Fibroblast of lung (primary cell): Measurements from ENCODE around the gene NYAP1. TPM values are rescaled to one million over a fixed set of nuclear protein-coding genes. Genes with fewer than 3 reads are reported as not detected.

Experiments used
- DNase-seq, 2 donors: peaks; one replicate each; pipeline versions ENCODE4 v3.0.0 to v3.0.0-alpha.2; 2010; ENCODE audit warnings: low read depth in 2 of 2
- H2AFZ ChIP-seq: 2 replicates; pipeline ENCODE4 v1.5.1; 2012; ENCODE audit warnings: low read length, control low read depth, inconsistent platforms
- H3K27ac ChIP-seq: 2 replicates; pipeline ENCODE4 v1.5.1; 2011; ENCODE audit warnings: low read length, control low read depth; ENCODE audit not compliant: insufficient read depth
- H3K27me3 ChIP-seq: 2 replicates; pipeline ENCODE4 v1.5.1; 2011; ENCODE audit warnings: mild to moderate bottlenecking, low read length; ENCODE audit not compliant: control insufficient read depth, insufficient read depth
- H3K36me3 ChIP-seq: 2 replicates; pipeline ENCODE4 v1.5.1; 2011; ENCODE audit warnings: low read length; ENCODE audit not compliant: control insufficient read depth, insufficient read depth
- H3K4me1 ChIP-seq: 2 replicates; pipeline ENCODE4 v1.5.1; 2011; ENCODE audit warnings: low read length; ENCODE audit not compliant: control insufficient read depth, insufficient read depth; ENCODE audit errors: extremely low read depth
- H3K4me2 ChIP-seq: 2 replicates; pipeline ENCODE4 v1.5.1; 2011; ENCODE audit warnings: low read length, control low read depth; ENCODE audit not compliant: insufficient read depth; ENCODE audit errors: extremely low read depth
- H3K4me3 ChIP-seq, 4 experiments: fragments of 200-600 bp in 1 of 4; sonication (generic) in 1 of 4; replicated peaks in 1 of 4; 2 replicates each; pipeline ENCODE4 v1.5.1; 2011 to 2016; ENCODE audit warnings: low read length in 4 of 4, low read depth in 3 of 4, mild to moderate bottlenecking in 3 of 4, control low read depth in 2 of 4, inconsistent platforms in 1 of 4, mixed read lengths in 1 of 4; ENCODE audit not compliant: insufficient read depth in 1 of 4; ENCODE audit errors: control extremely low read depth in 1 of 4
- H3K79me2 ChIP-seq: 2 replicates; pipeline ENCODE4 v1.5.1; 2012; ENCODE audit warnings: mild to moderate bottlenecking, low read length, inconsistent platforms; ENCODE audit not compliant: control insufficient read depth, insufficient read depth
- H3K9ac ChIP-seq: 2 replicates; pipeline ENCODE4 v1.5.1; 2011; ENCODE audit warnings: mild to moderate bottlenecking, low read length, control low read depth; ENCODE audit not compliant: insufficient read depth
- H3K9me3 ChIP-seq: 2 replicates; pipeline ENCODE4 v1.5.1; 2012; ENCODE audit warnings: low read depth, low read length; ENCODE audit not compliant: control insufficient read depth, insufficient read depth
- H4K20me1 ChIP-seq: 2 replicates; pipeline ENCODE4 v1.5.1; 2011; ENCODE audit warnings: low read length; ENCODE audit not compliant: control insufficient read depth, insufficient read depth; ENCODE audit errors: extremely low read depth
- EZH2 ChIP-seq: IDR thresholded peaks from 2 replicates; pipeline ENCODE4 v1.5.1; 2012; ENCODE audit warnings: low read length, control low read depth, mild to moderate bottlenecking; ENCODE audit errors: missing control alignments
- polyA plus RNA-seq, 2 donors: library from polyadenylated mRNA; depleted of rRNA in 1 of 2; stranded (reverse) in 1 of 2; unstranded in 1 of 2; fragments of >200 nt; gene quantifications; 2 replicates each; pipeline ENCODE4 v1.2.1, GENCODE V29; 2011 to 2012; ENCODE audit warnings: missing spikeins in 1 of 2
- total RNA-seq: library from RNA; depleted of rRNA; stranded (reverse); fragments of >200 nt; gene quantifications from 2 replicates; pipeline ENCODE4 v1.2.1, GENCODE V29; 2014
- TF ChIP-seq, protein P1 (sequence below), 2 donors: IDR thresholded peaks in 1 of 2; conservative IDR thresholded peaks in 1 of 2; 1 replicate in 1 of 2; 2 replicates in 1 of 2; pipeline ENCODE4 v1.5.1; 2011 to 2012; ENCODE audit warnings: low read length in 2 of 2, control low read depth in 1 of 2, inconsistent platforms in 1 of 2, low read depth in 1 of 2, mild to moderate bottlenecking in 1 of 2

Gene NYAP1
- total and polyA plus RNA-seq, 2 donors (not counting 1 experiment from before 2014, with no cell fraction given) = 0.18 to 0.33 TPM

DNA sequence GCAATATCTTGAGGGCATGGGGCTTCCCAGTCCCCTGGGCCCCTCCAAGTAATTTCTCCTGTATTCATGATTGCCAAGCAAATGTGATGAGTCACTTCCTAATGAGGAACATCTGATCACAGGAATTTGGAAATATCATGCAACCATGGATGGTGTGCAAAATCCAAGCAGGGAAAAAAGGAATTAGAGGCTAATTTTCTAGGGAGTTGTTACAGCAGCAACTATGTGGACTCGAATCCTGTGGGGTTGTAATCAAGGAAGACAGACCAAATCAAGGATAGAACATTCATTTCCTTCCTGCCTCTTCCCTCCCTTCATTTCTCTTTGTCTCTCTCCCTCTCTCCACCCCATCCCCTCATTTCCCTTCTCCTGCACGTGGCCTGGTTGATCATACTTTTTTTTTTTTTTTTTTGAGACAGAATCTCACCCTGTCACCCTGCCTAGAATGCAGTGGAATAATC lies 31.4 kb downstream of the NYAP1 start:
- Histone ChIP-seq H3K4me3 (no peak overlapping the region), H3K9ac (no peak overlapping the region), H3K36me3 (no peaks in the 10 kb centered on the region), H3K4me2 (peak overlapping the region; percentile 52), H3K27me3 (no peaks in the 10 kb centered on the region), H3K9me3 (no peaks in the 10 kb centered on the region), H3K79me2 (no peaks in the 10 kb centered on the region), H3K4me1 (peaks cover 7% of the 10 kb centered on the region), H3K27ac (no peak overlapping the region), H4K20me1 (no peaks in the 10 kb centered on the region), H2AFZ (no peak overlapping the region)
- peak; percentile 62 to 75 for DNase-seq
- TF ChIP-seq EZH2 = no peak
- TF ChIP-seq, protein P1, sequence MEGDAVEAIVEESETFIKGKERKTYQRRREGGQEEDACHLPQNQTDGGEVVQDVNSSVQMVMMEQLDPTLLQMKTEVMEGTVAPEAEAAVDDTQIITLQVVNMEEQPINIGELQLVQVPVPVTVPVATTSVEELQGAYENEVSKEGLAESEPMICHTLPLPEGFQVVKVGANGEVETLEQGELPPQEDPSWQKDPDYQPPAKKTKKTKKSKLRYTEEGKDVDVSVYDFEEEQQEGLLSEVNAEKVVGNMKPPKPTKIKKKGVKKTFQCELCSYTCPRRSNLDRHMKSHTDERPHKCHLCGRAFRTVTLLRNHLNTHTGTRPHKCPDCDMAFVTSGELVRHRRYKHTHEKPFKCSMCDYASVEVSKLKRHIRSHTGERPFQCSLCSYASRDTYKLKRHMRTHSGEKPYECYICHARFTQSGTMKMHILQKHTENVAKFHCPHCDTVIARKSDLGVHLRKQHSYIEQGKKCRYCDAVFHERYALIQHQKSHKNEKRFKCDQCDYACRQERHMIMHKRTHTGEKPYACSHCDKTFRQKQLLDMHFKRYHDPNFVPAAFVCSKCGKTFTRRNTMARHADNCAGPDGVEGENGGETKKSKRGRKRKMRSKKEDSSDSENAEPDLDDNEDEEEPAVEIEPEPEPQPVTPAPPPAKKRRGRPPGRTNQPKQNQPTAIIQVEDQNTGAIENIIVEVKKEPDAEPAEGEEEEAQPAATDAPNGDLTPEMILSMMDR (conservative IDR thresholded peaks at IDR 0.05 in 1 of 2, IDR thresholded peaks at IDR 0.05 in 1 of 2; ENCODE audit: low read depth in 1 of 2, low read length in 2 of 2) = no peak

GRCh38 chr7:100516135-100516812 lies 32.5 kb downstream of the NYAP1 start:
- Histone ChIP-seq H3K79me2 (no peaks in the 10 kb centered on the region), H3K4me3 (no peak overlapping the region), H2AFZ (no peak overlapping the region), H4K20me1 (no peaks in the 10 kb centered on the region), H3K27me3 (peaks cover under 1% of the 10 kb centered on the region), H3K27ac (no peak overlapping the region), H3K4me1 (peaks cover 7% of the 10 kb centered on the region), H3K4me2 (no peak overlapping the region), H3K36me3 (no peaks in the 10 kb centered on the region), H3K9me3 (no peaks in the 10 kb centered on the region), H3K9ac (no peak overlapping the region)
- no peak for TF ChIP-seq EZH2
- TF ChIP-seq, protein P1 (conservative IDR thresholded peaks at IDR 0.05 in 1 of 2, IDR thresholded peaks at IDR 0.05 in 1 of 2; ENCODE audit: low read depth in 1 of 2, low read length in 2 of 2) = no peak
- DNase-seq = peak; percentile 95 to 97

GRCh38 chr7:100517305-100517704 lies 33.6 kb downstream of the NYAP1 start:
- Histone ChIP-seq H3K4me1 (peaks cover 7% of the 10 kb centered on the region), H3K36me3 (no peaks in the 10 kb centered on the region), H3K9ac (no peak overlapping the region), H3K27ac (no peak overlapping the region), H3K4me2 (no peak overlapping the region), H3K27me3 (peaks cover 5% of the 10 kb centered on the region), H2AFZ (no peak overlapping the region), H3K9me3 (no peaks in the 10 kb centered on the region), H3K79me2 (no peaks in the 10 kb centered on the region), H4K20me1 (no peaks in the 10 kb centered on the region), H3K4me3 (no peak overlapping the region)
- TF ChIP-seq, protein P1 (conservative IDR thresholded peaks at IDR 0.05 in 1 of 2, IDR thresholded peaks at IDR 0.05 in 1 of 2; ENCODE audit: low read depth in 1 of 2, low read length in 2 of 2) = no peak
- TF ChIP-seq EZH2 = no peak
- DNase-seq = no peak
